Measurements from ENCODE around the gene PPP1R18.

Gene PPP1R18

GRCh38 chr6:30686908-30687658 is 638 bp upstream of the PPP1R18 start:
- Histone ChIP-seq H3K18ac (ENCODE audit: low read length) (peak overlapping the region; percentile 96), H2AFZ (ENCODE audit: low read length) (peak overlapping the region; percentile 87), H2BK5ac (ENCODE audit: low read length) (peak overlapping the region; percentile 49), H3K27ac (replicated peaks; ENCODE audit: low read length) (peak overlapping the region; percentile 93), H3K79me1 (ENCODE audit: low read depth, low read length) (peaks cover 9% of the 10 kb centered on the region), H3K14ac (ENCODE audit: low read length) (peak overlapping the region; percentile 72), H3K4me2 (ENCODE audit: insufficient read depth, low read length, poor library complexity, severe bottlenecking) (peak overlapping the region; percentile 80), H3K9me3 (replicated peaks in 1 of 2; ENCODE audit: control insufficient read depth in 2 of 2, insufficient read depth in 1 of 2, low read depth in 1 of 2, low read length in 2 of 2) (no peaks in the 10 kb centered on the region), H3K4me1 (ENCODE audit: control insufficient read depth in 2 of 2, insufficient read depth in 1 of 2, low read depth in 1 of 2, low read length in 2 of 2) (peaks cover 56 to 65% of the 10 kb centered on the region in 2 donors), H3K4me3 (ENCODE audit: low read length in 2 of 2) (peak overlapping the region; percentile 83 to 91), H4K91ac (ENCODE audit: low read depth, low read length, poor library complexity) (no peak overlapping the region), H3K36me3 (replicated peaks in 1 of 2; ENCODE audit: control insufficient read depth in 2 of 2, insufficient read depth in 2 of 2, low read length in 2 of 2) (peaks cover 2 to 38% of the 10 kb centered on the region in 2 donors), H3K4ac (ENCODE audit: low read length) (no peak overlapping the region), H2AK5ac (ENCODE audit: low read depth, low read length) (peak overlapping the region; percentile 64), H2BK120ac (ENCODE audit: low read depth, low read length) (peak overlapping the region; percentile 62), H3K9ac (ENCODE audit: low read depth, low read length, poor library complexity) (peak overlapping the region; percentile 94), H2BK12ac (ENCODE audit: low read length) (peak overlapping the region; percentile 25), H3K23ac (ENCODE audit: low read depth, low read length, poor library complexity) (peak overlapping the region; percentile 95), H3K27me3 (ENCODE audit: control insufficient read depth in 3 of 3, insufficient read depth in 3 of 3, low read depth in 1 of 3, low read length in 3 of 3) (no peaks in the 10 kb centered on the region), H2BK15ac (ENCODE audit: low read length) (no peak overlapping the region), H4K8ac (ENCODE audit: low read depth, low read length) (no peak overlapping the region)
- peak; percentile 82 for DNase-seq (ENCODE audit: low spot score)
- no CpG with 5 or more reads among the region's 52 CpGs for WGBS, 2 donors (ENCODE audit: extremely low coverage in 2 of 2, insufficient read length in 2 of 2, insufficient replicate concordance in 1 of 2)

- no peak overlapping the region for H4K8ac ChIP-seq (ENCODE audit: low read depth, low read length)
- H3K4me3 ChIP-seq (ENCODE audit: low read length in 2 of 2) = peak overlapping the region; percentile 83 to 91
- peak overlapping the region; percentile 80 for H3K4me2 ChIP-seq (ENCODE audit: insufficient read depth, low read length, poor library complexity, severe bottlenecking)
- no peak overlapping the region for H2AFZ ChIP-seq (ENCODE audit: low read length)
- H3K9me3 ChIP-seq (replicated peaks in 1 of 2; ENCODE audit: control insufficient read depth in 2 of 2, insufficient read depth in 1 of 2, low read depth in 1 of 2, low read length in 2 of 2) = no peaks in the 10 kb centered on the region
- H3K18ac ChIP-seq (ENCODE audit: low read length) = no peak overlapping the region
- no CpG with 5 or more reads among the region's 29 CpGs for WGBS, 2 donors (ENCODE audit: extremely low coverage in 2 of 2, insufficient read length in 2 of 2, insufficient replicate concordance in 1 of 2)
- H2BK120ac ChIP-seq (ENCODE audit: low read depth, low read length) = no peak overlapping the region
- H4K91ac ChIP-seq (ENCODE audit: low read depth, low read length, poor library complexity) = no peak overlapping the region
- no peak overlapping the region for H3K27ac ChIP-seq (replicated peaks; ENCODE audit: low read length)
- no peak for DNase-seq (ENCODE audit: low spot score)
- H2BK12ac ChIP-seq (ENCODE audit: low read length) = no peak overlapping the region
- H3K4ac ChIP-seq (ENCODE audit: low read length) = no peak overlapping the region
- H3K27me3 ChIP-seq (ENCODE audit: control insufficient read depth in 3 of 3, insufficient read depth in 3 of 3, low read depth in 1 of 3, low read length in 3 of 3) = no peaks in the 10 kb centered on the region
- H3K9ac ChIP-seq (ENCODE audit: low read depth, low read length, poor library complexity) = no peak overlapping the region
- H2BK5ac ChIP-seq (ENCODE audit: low read length) = no peak overlapping the region
- peaks cover 56 to 61% of the 10 kb centered on the region in 2 donors for H3K4me1 ChIP-seq (ENCODE audit: control insufficient read depth in 2 of 2, insufficient read depth in 1 of 2, low read depth in 1 of 2, low read length in 2 of 2)
- H3K79me1 ChIP-seq (ENCODE audit: low read depth, low read length) = peaks cover 9% of the 10 kb centered on the region
- peaks cover 3 to 52% of the 10 kb centered on the region in 2 donors for H3K36me3 ChIP-seq (replicated peaks in 1 of 2; ENCODE audit: control insufficient read depth in 2 of 2, insufficient read depth in 2 of 2, low read length in 2 of 2)
- peak overlapping the region; percentile 46 for H2BK15ac ChIP-seq (ENCODE audit: low read length)
- peak overlapping the region; percentile 62 for H3K23ac ChIP-seq (ENCODE audit: low read depth, low read length, poor library complexity)
- H2AK5ac ChIP-seq (ENCODE audit: low read depth, low read length) = peak overlapping the region; percentile 61
- no peak overlapping the region for H3K14ac ChIP-seq (ENCODE audit: low read length)
These were observed 1.1 kb downstream of the PPP1R18 start for GRCh38 chr6:30685157-30686008.

GRCh38 chr6:30684386-30685156 is 1.9 kb downstream of the PPP1R18 start:
- Histone ChIP-seq H4K91ac (ENCODE audit: low read depth, low read length, poor library complexity) (no peak overlapping the region), H3K4me2 (ENCODE audit: insufficient read depth, low read length, poor library complexity, severe bottlenecking) (peak overlapping the region; percentile 56), H3K9me3 (replicated peaks in 1 of 2; ENCODE audit: control insufficient read depth in 2 of 2, insufficient read depth in 1 of 2, low read depth in 1 of 2, low read length in 2 of 2) (no peaks in the 10 kb centered on the region), H2AK5ac (ENCODE audit: low read depth, low read length) (peak overlapping the region; percentile 61), H3K9ac (ENCODE audit: low read depth, low read length, poor library complexity) (peak overlapping the region; percentile 87), H3K4me3 (ENCODE audit: low read length in 2 of 2) (peak overlapping the region; percentile 31 to 83), H3K4ac (ENCODE audit: low read length) (no peak overlapping the region), H2BK15ac (ENCODE audit: low read length) (peak overlapping the region; percentile 46), H3K4me1 (ENCODE audit: control insufficient read depth in 2 of 2, insufficient read depth in 1 of 2, low read depth in 1 of 2, low read length in 2 of 2) (peaks cover 56 to 59% of the 10 kb centered on the region in 2 donors), H3K79me1 (ENCODE audit: low read depth, low read length) (peaks cover 7% of the 10 kb centered on the region), H3K36me3 (replicated peaks in 1 of 2; ENCODE audit: control insufficient read depth in 2 of 2, insufficient read depth in 2 of 2, low read length in 2 of 2) (peaks cover 3 to 59% of the 10 kb centered on the region in 2 donors), H3K27ac (replicated peaks; ENCODE audit: low read length) (no peak overlapping the region), H2BK5ac (ENCODE audit: low read length) (no peak overlapping the region), H3K14ac (ENCODE audit: low read length) (no peak overlapping the region), H3K23ac (ENCODE audit: low read depth, low read length, poor library complexity) (no peak overlapping the region), H3K18ac (ENCODE audit: low read length) (peak overlapping the region; percentile 51), H4K8ac (ENCODE audit: low read depth, low read length) (no peak overlapping the region), H2BK12ac (ENCODE audit: low read length) (no peak overlapping the region), H2BK120ac (ENCODE audit: low read depth, low read length) (no peak overlapping the region), H2AFZ (ENCODE audit: low read length) (no peak overlapping the region), H3K27me3 (ENCODE audit: control insufficient read depth in 3 of 3, insufficient read depth in 3 of 3, low read depth in 1 of 3, low read length in 3 of 3) (no peaks in the 10 kb centered on the region)
- no peak for DNase-seq (ENCODE audit: low spot score)
- WGBS, 2 donors (ENCODE audit: extremely low coverage in 2 of 2, insufficient read length in 2 of 2, insufficient replicate concordance in 1 of 2) = no CpG with 5 or more reads among the region's 21 CpGs
